HEK293 (cell line): ENCODE data around the gene DPEP1.

Experiments
- EGR2 ChIP-seq: fragments of 450-650 bp; formaldehyde crosslinking; IDR thresholded peaks from 2 replicates; pipeline ENCODE4 v1.5.1; 2016; ENCODE audit warnings: low read depth, missing biosample characterization, missing genetic modification characterization
- KLF8 ChIP-seq: fragments of 450-650 bp; formaldehyde crosslinking; IDR thresholded peaks from 2 replicates; pipeline ENCODE4 v1.5.1; 2016; ENCODE audit warnings: missing biosample characterization, missing genetic modification characterization
- MEIS1 ChIP-seq: sonication (generic); formaldehyde crosslinking; IDR thresholded peaks from 2 replicates; pipeline ENCODE4 v1.8.1; 2022; ENCODE audit warnings: missing genetic modification reagents, mild to moderate bottlenecking, borderline replicate concordance
- WT1 ChIP-seq: fragments of 450-650 bp; formaldehyde crosslinking; IDR thresholded peaks from 2 replicates; pipeline ENCODE4 v1.5.1; 2016; ENCODE audit warnings: missing biosample characterization, missing genetic modification characterization
- ZNF10 ChIP-seq: fragments of 450-650 bp; formaldehyde crosslinking; IDR thresholded peaks from 2 replicates; pipeline ENCODE4 v1.5.1; 2017; ENCODE audit warnings: missing biosample characterization, missing genetic modification characterization
- ZNF133 ChIP-seq: fragments of 450-650 bp; formaldehyde crosslinking; IDR thresholded peaks from 2 replicates; pipeline ENCODE4 v1.5.1; 2016; ENCODE audit warnings: missing biosample characterization, missing genetic modification characterization
- ZNF16 ChIP-seq: fragments of 450-650 bp; formaldehyde crosslinking; IDR thresholded peaks from 2 replicates; pipeline ENCODE4 v1.5.1; 2016; ENCODE audit warnings: low read depth, missing biosample characterization, missing genetic modification characterization
- ZNF223 ChIP-seq: fragments of 450-650 bp; formaldehyde crosslinking; IDR thresholded peaks from 2 replicates; pipeline ENCODE4 v1.5.1; 2016; ENCODE audit warnings: missing biosample characterization, missing genetic modification characterization
- ZNF341 ChIP-seq: fragments of 450-650 bp; formaldehyde crosslinking; IDR thresholded peaks from 2 replicates; pipeline ENCODE4; 2016; ENCODE audit warnings: low read depth, missing biosample characterization, missing genetic modification characterization
- ZNF366 ChIP-seq: fragments of 450-650 bp; formaldehyde crosslinking; conservative IDR thresholded peaks from 2 replicates; pipeline ENCODE4 v1.5.1; 2016; ENCODE audit warnings: missing biosample characterization, missing genetic modification characterization
- ZNF416 ChIP-seq: fragments of 450-650 bp; formaldehyde crosslinking; IDR thresholded peaks from 2 replicates; pipeline ENCODE4 v1.5.1; 2016; ENCODE audit warnings: missing biosample characterization, missing genetic modification characterization
- ZNF548 ChIP-seq: fragments of 450-650 bp; formaldehyde crosslinking; IDR thresholded peaks from 2 replicates; pipeline ENCODE4 v1.5.1; 2016; ENCODE audit warnings: missing biosample characterization, missing genetic modification characterization
- ZNF561 ChIP-seq: fragments of 450-650 bp; IDR thresholded peaks from 2 replicates; pipeline ENCODE4 v1.5.1; 2018; ENCODE audit warnings: missing biosample characterization, missing genetic modification characterization, borderline replicate concordance
- ZNF600 ChIP-seq: fragments of 450-650 bp; formaldehyde crosslinking; IDR thresholded peaks from 2 replicates; pipeline ENCODE4 v1.5.1; 2016; ENCODE audit warnings: missing biosample characterization, missing genetic modification characterization
- ZNF623 ChIP-seq: fragments of 450-650 bp; formaldehyde crosslinking; IDR thresholded peaks from 2 replicates; pipeline ENCODE4 v1.5.1; 2016; ENCODE audit warnings: missing biosample characterization, missing genetic modification characterization
- ZNF629 ChIP-seq: fragments of 450-650 bp; formaldehyde crosslinking; IDR thresholded peaks from 2 replicates; pipeline ENCODE4 v1.5.1; 2017; ENCODE audit warnings: missing biosample characterization, missing genetic modification characterization
- ZNF707 ChIP-seq: fragments of 450-650 bp; formaldehyde crosslinking; IDR thresholded peaks from 2 replicates; pipeline ENCODE4 v1.5.1; 2016; ENCODE audit warnings: missing biosample characterization, missing genetic modification characterization
- ZNF792 ChIP-seq: fragments of 450-650 bp; formaldehyde crosslinking; IDR thresholded peaks from 2 replicates; pipeline ENCODE4 v1.5.1; 2016; ENCODE audit warnings: missing biosample characterization, missing genetic modification characterization
- TF ChIP-seq, protein P1 (sequence below): fragments of 450-650 bp; formaldehyde crosslinking; IDR thresholded peaks from 2 replicates; pipeline ENCODE4 v1.5.1; 2016; ENCODE audit warnings: missing biosample characterization, missing genetic modification characterization
- TF ChIP-seq, protein P2 (sequence below): fragments of 450-650 bp; formaldehyde crosslinking; IDR thresholded peaks from 2 replicates; pipeline ENCODE4 v1.5.1; 2016; ENCODE audit warnings: missing biosample characterization, missing genetic modification characterization
- TF ChIP-seq, protein P3 (sequence below): fragments of 450-650 bp; formaldehyde crosslinking; IDR thresholded peaks from 2 replicates; pipeline ENCODE4 v1.5.1; 2016; ENCODE audit warnings: missing biosample characterization, missing genetic modification characterization
- TF ChIP-seq, protein P4 (sequence below): IDR thresholded peaks from 2 replicates; pipeline ENCODE4 v1.6.1; 2011; ENCODE audit warnings: mild to moderate bottlenecking, low read depth, low read length, borderline replicate concordance
- TF ChIP-seq, protein P5 (sequence below): fragments of 450-650 bp; formaldehyde crosslinking; IDR thresholded peaks from 2 replicates; pipeline ENCODE4 v1.5.1; 2017; ENCODE audit warnings: missing biosample characterization, missing genetic modification characterization
- TF ChIP-seq, protein P6 (sequence below): fragments of 450-650 bp; formaldehyde crosslinking; IDR thresholded peaks from 2 replicates; pipeline ENCODE4 v1.5.1; 2016; ENCODE audit warnings: missing biosample characterization, missing genetic modification characterization
- TF ChIP-seq, protein P7 (sequence below): fragments of 450-650 bp; formaldehyde crosslinking; IDR thresholded peaks from 2 replicates; pipeline ENCODE4 v1.5.1; 2016; ENCODE audit warnings: missing biosample characterization, missing genetic modification characterization

Gene DPEP1

DNA sequence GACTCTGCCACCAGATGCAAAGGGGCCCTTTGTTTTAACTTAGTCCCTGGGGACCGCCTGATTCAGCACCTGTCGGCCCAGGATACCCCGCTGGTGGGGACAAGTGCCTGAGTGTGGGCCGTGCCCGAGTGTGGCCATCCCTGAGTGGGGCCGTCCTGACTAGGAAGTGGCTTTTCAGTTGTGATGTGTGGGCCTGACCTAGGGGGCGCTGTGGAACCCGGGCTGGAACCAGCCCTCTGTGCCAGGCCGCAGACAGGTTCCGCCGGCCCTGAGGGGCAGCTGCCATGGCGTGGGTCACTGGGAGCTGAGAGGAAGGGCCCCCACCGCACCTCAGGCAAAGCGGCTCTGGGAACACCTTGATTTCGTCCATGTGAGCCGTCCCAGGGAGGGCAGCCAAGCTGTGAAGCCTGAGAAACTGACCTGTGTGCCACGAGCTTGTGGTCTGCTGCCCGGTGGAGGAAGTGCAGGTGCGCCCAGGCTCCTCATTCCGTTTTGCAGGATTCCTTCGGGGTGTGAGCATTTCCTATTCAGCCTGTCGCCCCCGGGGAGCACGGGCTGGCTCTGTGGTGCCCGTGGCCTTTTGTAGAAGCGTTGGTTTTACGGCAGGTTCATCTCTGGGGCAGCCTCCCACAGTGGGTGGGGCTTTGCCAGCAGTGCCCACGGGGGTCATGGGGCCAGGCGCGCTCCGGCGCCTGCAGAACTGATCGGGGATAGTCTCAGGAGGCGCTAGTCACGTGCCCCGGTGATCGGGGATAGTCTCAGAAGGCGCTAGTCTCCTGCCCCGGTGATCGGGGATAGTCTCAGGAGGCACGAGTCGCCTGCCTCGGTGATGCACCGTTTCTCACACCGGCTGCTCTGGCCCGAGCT lies 47.7 kb upstream of the DPEP1 start (continued):
- TF ChIP-seq ZNF548 (tag by site-specific recombination) (no peak), ZNF600 (tag by site-specific recombination) (peak; percentile 80), ZNF707 (tag by site-specific recombination) (no peak), ZNF133 (no peak), ZNF792 (no peak; the same call in 1 of the 2 replicates), WT1 (no peak; the same call in 1 of the 2 replicates), ZNF223 (tag by site-specific recombination) (no peak), ZNF16 (tag by site-specific recombination) (no peak), KLF8 (no peak; the same call in none of the 2 replicates), ZNF10 (peak; percentile 86), ZNF623 (tag by site-specific recombination) (no peak), MEIS1 (CRISPR knock-in tag) (no peak), EGR2 (tag by site-specific recombination) (peak; percentile 79), ZNF366 (tag by site-specific recombination) (no peak), ZNF341 (tag by site-specific recombination) (peak; percentile 34; the same call in 1 of the 2 replicates), ZNF416 (tag by site-specific recombination) (no peak), ZNF629 (tag by site-specific recombination) (0 out of 2 replicates have a peak, but pooled peaks have one; percentile 44), ZNF561 (no peak)
- TF ChIP-seq, protein P1, sequence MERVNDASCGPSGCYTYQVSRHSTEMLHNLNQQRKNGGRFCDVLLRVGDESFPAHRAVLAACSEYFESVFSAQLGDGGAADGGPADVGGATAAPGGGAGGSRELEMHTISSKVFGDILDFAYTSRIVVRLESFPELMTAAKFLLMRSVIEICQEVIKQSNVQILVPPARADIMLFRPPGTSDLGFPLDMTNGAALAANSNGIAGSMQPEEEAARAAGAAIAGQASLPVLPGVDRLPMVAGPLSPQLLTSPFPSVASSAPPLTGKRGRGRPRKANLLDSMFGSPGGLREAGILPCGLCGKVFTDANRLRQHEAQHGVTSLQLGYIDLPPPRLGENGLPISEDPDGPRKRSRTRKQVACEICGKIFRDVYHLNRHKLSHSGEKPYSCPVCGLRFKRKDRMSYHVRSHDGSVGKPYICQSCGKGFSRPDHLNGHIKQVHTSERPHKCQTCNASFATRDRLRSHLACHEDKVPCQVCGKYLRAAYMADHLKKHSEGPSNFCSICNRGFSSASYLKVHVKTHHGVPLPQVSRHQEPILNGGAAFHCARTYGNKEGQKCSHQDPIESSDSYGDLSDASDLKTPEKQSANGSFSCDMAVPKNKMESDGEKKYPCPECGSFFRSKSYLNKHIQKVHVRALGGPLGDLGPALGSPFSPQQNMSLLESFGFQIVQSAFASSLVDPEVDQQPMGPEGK (tag by site-specific recombination), result peak; percentile 92
- TF ChIP-seq, protein P2, sequence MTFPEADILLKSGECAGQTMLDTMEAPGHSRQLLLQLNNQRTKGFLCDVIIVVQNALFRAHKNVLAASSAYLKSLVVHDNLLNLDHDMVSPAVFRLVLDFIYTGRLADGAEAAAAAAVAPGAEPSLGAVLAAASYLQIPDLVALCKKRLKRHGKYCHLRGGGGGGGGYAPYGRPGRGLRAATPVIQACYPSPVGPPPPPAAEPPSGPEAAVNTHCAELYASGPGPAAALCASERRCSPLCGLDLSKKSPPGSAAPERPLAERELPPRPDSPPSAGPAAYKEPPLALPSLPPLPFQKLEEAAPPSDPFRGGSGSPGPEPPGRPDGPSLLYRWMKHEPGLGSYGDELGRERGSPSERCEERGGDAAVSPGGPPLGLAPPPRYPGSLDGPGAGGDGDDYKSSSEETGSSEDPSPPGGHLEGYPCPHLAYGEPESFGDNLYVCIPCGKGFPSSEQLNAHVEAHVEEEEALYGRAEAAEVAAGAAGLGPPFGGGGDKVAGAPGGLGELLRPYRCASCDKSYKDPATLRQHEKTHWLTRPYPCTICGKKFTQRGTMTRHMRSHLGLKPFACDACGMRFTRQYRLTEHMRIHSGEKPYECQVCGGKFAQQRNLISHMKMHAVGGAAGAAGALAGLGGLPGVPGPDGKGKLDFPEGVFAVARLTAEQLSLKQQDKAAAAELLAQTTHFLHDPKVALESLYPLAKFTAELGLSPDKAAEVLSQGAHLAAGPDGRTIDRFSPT (tag by site-specific recombination), result peak; percentile 94
- TF ChIP-seq, protein P3, sequence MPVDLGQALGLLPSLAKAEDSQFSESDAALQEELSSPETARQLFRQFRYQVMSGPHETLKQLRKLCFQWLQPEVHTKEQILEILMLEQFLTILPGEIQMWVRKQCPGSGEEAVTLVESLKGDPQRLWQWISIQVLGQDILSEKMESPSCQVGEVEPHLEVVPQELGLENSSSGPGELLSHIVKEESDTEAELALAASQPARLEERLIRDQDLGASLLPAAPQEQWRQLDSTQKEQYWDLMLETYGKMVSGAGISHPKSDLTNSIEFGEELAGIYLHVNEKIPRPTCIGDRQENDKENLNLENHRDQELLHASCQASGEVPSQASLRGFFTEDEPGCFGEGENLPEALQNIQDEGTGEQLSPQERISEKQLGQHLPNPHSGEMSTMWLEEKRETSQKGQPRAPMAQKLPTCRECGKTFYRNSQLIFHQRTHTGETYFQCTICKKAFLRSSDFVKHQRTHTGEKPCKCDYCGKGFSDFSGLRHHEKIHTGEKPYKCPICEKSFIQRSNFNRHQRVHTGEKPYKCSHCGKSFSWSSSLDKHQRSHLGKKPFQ (tag by site-specific recombination), result peak; percentile 93
- TF ChIP-seq, protein P4, sequence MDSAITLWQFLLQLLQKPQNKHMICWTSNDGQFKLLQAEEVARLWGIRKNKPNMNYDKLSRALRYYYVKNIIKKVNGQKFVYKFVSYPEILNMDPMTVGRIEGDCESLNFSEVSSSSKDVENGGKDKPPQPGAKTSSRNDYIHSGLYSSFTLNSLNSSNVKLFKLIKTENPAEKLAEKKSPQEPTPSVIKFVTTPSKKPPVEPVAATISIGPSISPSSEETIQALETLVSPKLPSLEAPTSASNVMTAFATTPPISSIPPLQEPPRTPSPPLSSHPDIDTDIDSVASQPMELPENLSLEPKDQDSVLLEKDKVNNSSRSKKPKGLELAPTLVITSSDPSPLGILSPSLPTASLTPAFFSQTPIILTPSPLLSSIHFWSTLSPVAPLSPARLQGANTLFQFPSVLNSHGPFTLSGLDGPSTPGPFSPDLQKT, result no peak
- TF ChIP-seq, protein P5, sequence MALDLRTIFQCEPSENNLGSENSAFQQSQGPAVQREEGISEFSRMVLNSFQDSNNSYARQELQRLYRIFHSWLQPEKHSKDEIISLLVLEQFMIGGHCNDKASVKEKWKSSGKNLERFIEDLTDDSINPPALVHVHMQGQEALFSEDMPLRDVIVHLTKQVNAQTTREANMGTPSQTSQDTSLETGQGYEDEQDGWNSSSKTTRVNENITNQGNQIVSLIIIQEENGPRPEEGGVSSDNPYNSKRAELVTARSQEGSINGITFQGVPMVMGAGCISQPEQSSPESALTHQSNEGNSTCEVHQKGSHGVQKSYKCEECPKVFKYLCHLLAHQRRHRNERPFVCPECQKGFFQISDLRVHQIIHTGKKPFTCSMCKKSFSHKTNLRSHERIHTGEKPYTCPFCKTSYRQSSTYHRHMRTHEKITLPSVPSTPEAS (tag by site-specific recombination), result no peak
- TF ChIP-seq, protein P6, sequence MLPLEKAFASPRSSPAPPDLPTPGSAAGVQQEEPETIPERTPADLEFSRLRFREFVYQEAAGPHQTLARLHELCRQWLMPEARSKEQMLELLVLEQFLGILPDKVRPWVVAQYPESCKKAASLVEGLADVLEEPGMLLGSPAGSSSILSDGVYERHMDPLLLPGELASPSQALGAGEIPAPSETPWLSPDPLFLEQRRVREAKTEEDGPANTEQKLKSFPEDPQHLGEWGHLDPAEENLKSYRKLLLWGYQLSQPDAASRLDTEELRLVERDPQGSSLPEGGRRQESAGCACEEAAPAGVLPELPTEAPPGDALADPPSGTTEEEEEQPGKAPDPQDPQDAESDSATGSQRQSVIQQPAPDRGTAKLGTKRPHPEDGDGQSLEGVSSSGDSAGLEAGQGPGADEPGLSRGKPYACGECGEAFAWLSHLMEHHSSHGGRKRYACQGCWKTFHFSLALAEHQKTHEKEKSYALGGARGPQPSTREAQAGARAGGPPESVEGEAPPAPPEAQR (tag by site-specific recombination), result 0 out of 2 replicates have a peak, but pooled peaks have one; percentile 63
- TF ChIP-seq, protein P7, sequence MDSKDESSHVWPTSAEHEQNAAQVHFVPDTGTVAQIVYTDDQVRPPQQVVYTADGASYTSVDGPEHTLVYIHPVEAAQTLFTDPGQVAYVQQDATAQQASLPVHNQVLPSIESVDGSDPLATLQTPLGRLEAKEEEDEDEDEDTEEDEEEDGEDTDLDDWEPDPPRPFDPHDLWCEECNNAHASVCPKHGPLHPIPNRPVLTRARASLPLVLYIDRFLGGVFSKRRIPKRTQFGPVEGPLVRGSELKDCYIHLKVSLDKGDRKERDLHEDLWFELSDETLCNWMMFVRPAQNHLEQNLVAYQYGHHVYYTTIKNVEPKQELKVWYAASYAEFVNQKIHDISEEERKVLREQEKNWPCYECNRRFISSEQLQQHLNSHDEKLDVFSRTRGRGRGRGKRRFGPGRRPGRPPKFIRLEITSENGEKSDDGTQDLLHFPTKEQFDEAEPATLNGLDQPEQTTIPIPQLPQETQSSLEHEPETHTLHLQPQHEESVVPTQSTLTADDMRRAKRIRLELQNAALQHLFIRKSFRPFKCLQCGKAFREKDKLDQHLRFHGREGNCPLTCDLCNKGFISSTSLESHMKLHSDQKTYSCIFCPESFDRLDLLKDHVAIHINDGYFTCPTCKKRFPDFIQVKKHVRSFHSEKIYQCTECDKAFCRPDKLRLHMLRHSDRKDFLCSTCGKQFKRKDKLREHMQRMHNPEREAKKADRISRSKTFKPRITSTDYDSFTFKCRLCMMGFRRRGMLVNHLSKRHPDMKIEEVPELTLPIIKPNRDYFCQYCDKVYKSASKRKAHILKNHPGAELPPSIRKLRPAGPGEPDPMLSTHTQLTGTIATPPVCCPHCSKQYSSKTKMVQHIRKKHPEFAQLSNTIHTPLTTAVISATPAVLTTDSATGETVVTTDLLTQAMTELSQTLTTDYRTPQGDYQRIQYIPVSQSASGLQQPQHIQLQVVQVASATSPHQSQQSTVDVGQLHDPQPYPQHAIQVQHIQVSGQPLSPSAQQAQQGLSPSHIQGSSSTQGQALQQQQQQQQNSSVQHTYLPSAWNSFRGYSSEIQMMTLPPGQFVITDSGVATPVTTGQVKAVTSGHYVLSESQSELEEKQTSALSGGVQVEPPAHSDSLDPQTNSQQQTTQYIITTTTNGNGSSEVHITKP (tag by site-specific recombination), result peak; percentile 82
